ENCODE data around the gene R3HDM1. TPM values are rescaled to one million over a fixed set of nuclear protein-coding genes. Genes with fewer than 3 reads are reported as not detected.
"Not testable (repeated sequence)": the region's sequence is repeated elsewhere in the genome, so short reads cannot be mapped to it uniquely, and the experiment has no call there.

The R3HDM1 gene
- total RNA-seq, 6 experiments from 2014 or later: 8.0 to 17.8 (median 12.2) TPM

GRCh38 chr2:135612319-135612718 lies 81.0 kb downstream of the R3HDM1 start:
- H3K4me3 ChIP-seq: no peak overlapping the region
- ATAC-seq (no peak), DNase-seq (no peak)
- TF ChIP-seq POLR2A (IDR thresholded peaks at IDR 0.05): no peak
- TF ChIP-seq, protein P1, sequence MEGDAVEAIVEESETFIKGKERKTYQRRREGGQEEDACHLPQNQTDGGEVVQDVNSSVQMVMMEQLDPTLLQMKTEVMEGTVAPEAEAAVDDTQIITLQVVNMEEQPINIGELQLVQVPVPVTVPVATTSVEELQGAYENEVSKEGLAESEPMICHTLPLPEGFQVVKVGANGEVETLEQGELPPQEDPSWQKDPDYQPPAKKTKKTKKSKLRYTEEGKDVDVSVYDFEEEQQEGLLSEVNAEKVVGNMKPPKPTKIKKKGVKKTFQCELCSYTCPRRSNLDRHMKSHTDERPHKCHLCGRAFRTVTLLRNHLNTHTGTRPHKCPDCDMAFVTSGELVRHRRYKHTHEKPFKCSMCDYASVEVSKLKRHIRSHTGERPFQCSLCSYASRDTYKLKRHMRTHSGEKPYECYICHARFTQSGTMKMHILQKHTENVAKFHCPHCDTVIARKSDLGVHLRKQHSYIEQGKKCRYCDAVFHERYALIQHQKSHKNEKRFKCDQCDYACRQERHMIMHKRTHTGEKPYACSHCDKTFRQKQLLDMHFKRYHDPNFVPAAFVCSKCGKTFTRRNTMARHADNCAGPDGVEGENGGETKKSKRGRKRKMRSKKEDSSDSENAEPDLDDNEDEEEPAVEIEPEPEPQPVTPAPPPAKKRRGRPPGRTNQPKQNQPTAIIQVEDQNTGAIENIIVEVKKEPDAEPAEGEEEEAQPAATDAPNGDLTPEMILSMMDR (IDR thresholded peaks at IDR 0.05): no peak
- no peaks in the 10 kb centered on the region for H3K36me3 ChIP-seq
- intact Hi-C loops (cut with DNase I): no loop called here
- no peaks in the 10 kb centered on the region for H3K27me3 ChIP-seq
- no peaks in the 10 kb centered on the region for H3K9me3 ChIP-seq
- 97% methylated on average over 2 of the region's 2 CpGs for WGBS (ENCODE audit: insufficient coverage, low coverage, low lambda C conversion rate, missing lambda C conversion rate)
- no peak overlapping the region for H3K27ac ChIP-seq
- peaks cover 0 to 3% (median 0%) of the 10 kb centered on the region in 4 donors for H3K4me1 ChIP-seq

- no peak for TF ChIP-seq POLR2A (IDR thresholded peaks at IDR 0.05)
- TF ChIP-seq, protein P1 (IDR thresholded peaks at IDR 0.05): no peak
- DNase-seq (no peak), ATAC-seq (peak; percentile 66 to 89 (median 72))
- H3K4me1 ChIP-seq: peaks cover 0 to 3% (median 0%) of the 10 kb centered on the region in 4 donors
- H3K4me3 ChIP-seq: no peak overlapping the region
- H3K36me3 ChIP-seq: no peaks in the 10 kb centered on the region
- H3K27ac ChIP-seq: no peak overlapping the region
- no peaks in the 10 kb centered on the region for H3K27me3 ChIP-seq
- WGBS (ENCODE audit: insufficient coverage, low coverage, low lambda C conversion rate, missing lambda C conversion rate): 38% methylated on average over 3 of the region's 3 CpGs
- H3K9me3 ChIP-seq: no peaks in the 10 kb centered on the region
- intact Hi-C loops (cut with DNase I): no loop called here
Observed at GRCh38 chr2:135615404-135615803, 84.1 kb downstream of the R3HDM1 start.

GRCh38 chr2:135617501-135618015 lies 86.3 kb downstream of the R3HDM1 start:
- ATAC-seq (no peak), DNase-seq (no peak)
- no peaks in the 10 kb centered on the region for H3K27me3 ChIP-seq
- intact Hi-C loops (cut with DNase I): no loop called here
- no peak overlapping the region for H3K27ac ChIP-seq
- no peak for TF ChIP-seq POLR2A (IDR thresholded peaks at IDR 0.05)
- TF ChIP-seq, protein P1 (IDR thresholded peaks at IDR 0.05): no peak
- H3K4me1 ChIP-seq: peaks cover 0 to 3% (median 0%) of the 10 kb centered on the region in 4 donors
- H3K36me3 ChIP-seq: no peaks in the 10 kb centered on the region
- no peaks in the 10 kb centered on the region for H3K9me3 ChIP-seq
- no peak overlapping the region for H3K4me3 ChIP-seq

DNA sequence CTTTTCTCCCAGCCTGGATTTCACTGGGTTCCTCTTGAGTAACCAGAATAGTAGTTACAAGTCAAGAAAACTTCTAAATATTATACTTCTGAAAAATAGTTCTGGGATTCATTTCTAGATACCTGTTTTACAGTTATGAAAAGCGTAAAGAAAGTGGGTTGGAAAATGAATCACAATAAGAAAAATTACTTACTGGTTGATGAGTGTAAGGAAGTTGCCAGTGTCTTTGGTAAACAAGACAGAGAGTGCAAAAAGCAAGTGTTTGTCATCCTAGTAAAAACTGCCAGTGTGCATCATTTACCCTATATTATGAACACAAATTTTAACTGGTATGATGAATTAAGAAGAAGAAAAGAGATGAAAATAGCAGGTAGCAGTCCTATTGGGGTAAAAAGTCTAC lies 88.9 kb downstream of the R3HDM1 start:
- 90% methylated on average over 1 of the region's 1 CpG for WGBS (ENCODE audit: insufficient coverage, low coverage, low lambda C conversion rate, missing lambda C conversion rate)
- TF ChIP-seq POLR2A (IDR thresholded peaks at IDR 0.05): no peak
- TF ChIP-seq, protein P1 (IDR thresholded peaks at IDR 0.05): no peak
- ATAC-seq (no peak), DNase-seq (no peak)
- Histone ChIP-seq H3K27ac (no peak overlapping the region), H3K4me3 (no peak overlapping the region), H3K36me3 (no peaks in the 10 kb centered on the region), H3K4me1 (peaks cover 0 to 3% (median 0%) of the 10 kb centered on the region in 4 donors), H3K27me3 (no peaks in the 10 kb centered on the region), H3K9me3 (no peaks in the 10 kb centered on the region)
- intact Hi-C loops (cut with DNase I): no loop called here

GRCh38 chr2:135629520-135629919 lies 98.2 kb downstream of the R3HDM1 start:
- TF ChIP-seq POLR2A (IDR thresholded peaks at IDR 0.05): no peak
- TF ChIP-seq, protein P1 (IDR thresholded peaks at IDR 0.05): no peak
- Histone ChIP-seq H3K4me1 (peaks cover 0 to 28% (median 11%) of the 10 kb centered on the region in 4 donors), H3K27ac (peak overlapping the region in 2 of 3 donors; percentile 74 to 76), H3K4me3 (no peak overlapping the region), H3K27me3 (no peaks in the 10 kb centered on the region), H3K9me3 (no peaks in the 10 kb centered on the region), H3K36me3 (no peaks in the 10 kb centered on the region)
- intact Hi-C loops (cut with DNase I): no loop called here
- ATAC-seq (peak; percentile 56 to 62 (median 60)), DNase-seq (no peak)

DNA sequence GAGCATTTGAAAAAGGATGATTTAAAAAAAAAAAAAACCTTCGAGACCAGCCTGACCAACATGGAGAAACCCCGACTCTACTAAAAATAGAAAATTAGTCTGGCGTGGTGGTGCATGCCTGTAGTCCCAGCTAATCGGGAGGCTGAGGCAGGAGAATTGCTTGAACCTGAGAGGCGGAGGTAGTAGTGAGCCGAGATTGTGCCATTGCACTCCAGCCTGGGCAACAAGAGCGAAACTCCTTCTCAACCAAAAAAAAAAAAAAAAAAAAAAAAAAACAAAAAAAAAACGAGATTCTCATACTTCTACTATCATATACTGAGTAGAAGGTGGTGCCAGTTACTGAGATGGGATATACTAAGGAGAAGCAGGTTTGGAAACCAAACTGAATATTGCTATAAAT lies 98.8 kb downstream of the R3HDM1 start:
- H3K4me1 ChIP-seq: peaks cover 0 to 33% (median 14%) of the 10 kb centered on the region in 4 donors
- H3K9me3 ChIP-seq; H3K36me3 ChIP-seq; H3K27me3 ChIP-seq; DNase-seq; intact Hi-C loops (cut with DNase I): not testable (repeated sequence)
- ATAC-seq: peak; percentile 28 to 56 (median 50)
- WGBS (ENCODE audit: insufficient coverage, low coverage, low lambda C conversion rate, missing lambda C conversion rate): 34% methylated on average over 8 of the region's 8 CpGs
- peak overlapping the region; percentile 39 to 76 (median 74) for H3K27ac ChIP-seq
- H3K4me3 ChIP-seq: peak overlapping the region in 1 of 3 donors; percentile 7

Data from right lobe of liver (tissue), 6 donors.